Liver (tissue), 3 donors: ENCODE data around the gene GLOD5.

ENCODE experiments used
- ATF3 ChIP-seq: IDR thresholded peaks from 2 replicates; pipeline ENCODE4 v1.6.1; 2016; ENCODE audit warnings: antibody characterized with exemption
- CTCF ChIP-seq: fragments of 150-350 bp; IDR thresholded peaks from 2 replicates; pipeline ENCODE4 v1.5.1; 2017; ENCODE audit warnings: improper control_type of control experiment, low read depth, low read length; ENCODE audit not compliant: missing input control
- MAX ChIP-seq: IDR thresholded peaks from 2 replicates; pipeline ENCODE4 v1.6.1; 2016; ENCODE audit warnings: antibody characterized with exemption
- RAD21 ChIP-seq, 2 donors: IDR thresholded peaks; 2 replicates each; pipeline ENCODE4 v1.6.1; 2016; ENCODE audit warnings: antibody characterized with exemption in 2 of 2, mild to moderate bottlenecking in 2 of 2
- REST ChIP-seq: IDR thresholded peaks from 2 replicates; pipeline ENCODE4 v1.6.1; 2016; ENCODE audit warnings: antibody characterized with exemption, mild to moderate bottlenecking
- TAF1 ChIP-seq: conservative IDR thresholded peaks from 2 replicates; pipeline ENCODE4 v1.6.1; 2016; ENCODE audit warnings: antibody characterized with exemption, mild to moderate bottlenecking
- YY1 ChIP-seq: IDR thresholded peaks from 2 replicates; pipeline ENCODE4 v1.6.1; 2016; ENCODE audit warnings: antibody characterized with exemption, mild to moderate bottlenecking
- ZBTB33 ChIP-seq: IDR thresholded peaks from 2 replicates; pipeline ENCODE4 v1.6.1; 2016; ENCODE audit warnings: antibody characterized with exemption
- donor health status: healthy.
- donor health status: healthy.

- TF ChIP-seq MAX (no peak), RAD21 (IDR thresholded peaks at IDR 0.05) (no peak), CTCF (no peak), TAF1 (no peak), ATF3 (no peak), ZBTB33 (no peak), REST (no peak), YY1 (no peak)
These were observed 35.0 kb upstream of the GLOD5 start for GRCh38 chrX:48726596-48726995.
